Measurements from ENCODE around the gene ARHGAP21. TPM values are rescaled to one million over a fixed set of nuclear protein-coding genes. Genes with fewer than 3 reads are reported as not detected.

ARHGAP21 gene
- total and polyA plus RNA-seq, 12 donors = 23.0 to 52.3 (median 39.9) TPM

DNA sequence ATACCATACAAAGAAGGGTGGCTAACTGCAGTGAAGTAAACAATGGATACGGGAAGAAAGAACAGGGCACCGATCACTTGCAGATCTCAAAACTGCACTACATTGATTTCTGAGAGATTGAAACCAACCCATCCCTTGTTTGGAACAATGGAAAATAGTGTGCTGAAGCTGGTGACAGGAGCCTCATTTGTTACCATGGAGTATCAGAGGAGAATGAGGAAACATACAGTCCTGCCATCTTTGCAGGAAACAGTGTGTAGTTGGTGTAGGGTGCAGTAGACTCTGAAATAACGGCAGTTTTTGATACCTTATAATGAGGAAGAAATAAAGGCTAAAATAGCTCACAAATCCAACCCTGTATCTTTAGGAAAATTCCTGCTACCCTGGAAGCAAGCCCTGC is 118.5 kb downstream of the ARHGAP21 start:
- no peaks in the 10 kb centered on the region for H3K27me3 ChIP-seq
- WGBS, 2 donors = 90 to 93% methylated on average over 3 of the region's 3 CpGs

DNA sequence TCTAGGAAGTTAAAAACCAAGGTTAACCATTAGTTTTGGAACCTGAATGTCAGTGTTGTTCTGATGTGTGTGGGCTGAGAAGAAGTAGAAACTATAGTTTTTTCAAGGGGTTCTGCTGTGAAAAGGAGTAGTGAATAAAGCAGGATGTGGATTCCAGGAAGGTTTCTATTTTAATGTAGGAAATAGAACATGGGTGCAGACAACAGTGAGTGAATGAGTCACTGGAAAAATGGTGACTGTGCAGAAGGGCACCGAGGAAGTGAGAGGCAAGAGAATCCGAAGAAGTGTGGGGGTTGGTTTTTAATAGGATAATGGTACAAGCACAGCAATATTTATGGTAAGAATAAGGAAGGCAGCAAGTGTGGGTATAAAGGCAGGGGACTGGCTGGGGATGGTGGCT is 120.4 kb downstream of the ARHGAP21 start:
- WGBS, 2 donors = 56 to 62% methylated on average over 2 of the region's 2 CpGs
- H3K27me3 ChIP-seq = no peaks in the 10 kb centered on the region
- intact Hi-C loops (cut with DNase I) = no loop called here
- peaks cover 0 to 14% (median 0%) of the 10 kb centered on the region in 9 donors for H3K4me1 ChIP-seq
- no peaks in the 10 kb centered on the region for H3K9me3 ChIP-seq
- peak overlapping the region in 2 of 10 donors; percentile 34 to 59 for H3K27ac ChIP-seq
- TF ChIP-seq, protein P1, sequence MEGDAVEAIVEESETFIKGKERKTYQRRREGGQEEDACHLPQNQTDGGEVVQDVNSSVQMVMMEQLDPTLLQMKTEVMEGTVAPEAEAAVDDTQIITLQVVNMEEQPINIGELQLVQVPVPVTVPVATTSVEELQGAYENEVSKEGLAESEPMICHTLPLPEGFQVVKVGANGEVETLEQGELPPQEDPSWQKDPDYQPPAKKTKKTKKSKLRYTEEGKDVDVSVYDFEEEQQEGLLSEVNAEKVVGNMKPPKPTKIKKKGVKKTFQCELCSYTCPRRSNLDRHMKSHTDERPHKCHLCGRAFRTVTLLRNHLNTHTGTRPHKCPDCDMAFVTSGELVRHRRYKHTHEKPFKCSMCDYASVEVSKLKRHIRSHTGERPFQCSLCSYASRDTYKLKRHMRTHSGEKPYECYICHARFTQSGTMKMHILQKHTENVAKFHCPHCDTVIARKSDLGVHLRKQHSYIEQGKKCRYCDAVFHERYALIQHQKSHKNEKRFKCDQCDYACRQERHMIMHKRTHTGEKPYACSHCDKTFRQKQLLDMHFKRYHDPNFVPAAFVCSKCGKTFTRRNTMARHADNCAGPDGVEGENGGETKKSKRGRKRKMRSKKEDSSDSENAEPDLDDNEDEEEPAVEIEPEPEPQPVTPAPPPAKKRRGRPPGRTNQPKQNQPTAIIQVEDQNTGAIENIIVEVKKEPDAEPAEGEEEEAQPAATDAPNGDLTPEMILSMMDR (IDR thresholded peaks at IDR 0.05) = no peak
- peak in 1 of 8 donors; percentile 83 for ATAC-seq
- H3K4me3 ChIP-seq = no peak overlapping the region
- peaks cover 0 to 94% (median 51%) of the 10 kb centered on the region in 9 donors for H3K36me3 ChIP-seq
- no peak for DNase-seq

More for the DNA sequence above, 118.5 kb downstream of the ARHGAP21 start:
- intact Hi-C loops (cut with DNase I) = no loop called here
- Histone ChIP-seq H3K9me3 (no peaks in the 10 kb centered on the region), H3K4me3 (no peak overlapping the region), H3K27ac (no peak overlapping the region), H3K36me3 (peaks cover 0 to 82% (median 37%) of the 10 kb centered on the region in 9 donors), H3K4me1 (peaks cover 0 to 14% (median 0%) of the 10 kb centered on the region in 9 donors)
- ATAC-seq (no peak), DNase-seq (no peak)
- TF ChIP-seq, protein P1 (IDR thresholded peaks at IDR 0.05) = no peak

DNA sequence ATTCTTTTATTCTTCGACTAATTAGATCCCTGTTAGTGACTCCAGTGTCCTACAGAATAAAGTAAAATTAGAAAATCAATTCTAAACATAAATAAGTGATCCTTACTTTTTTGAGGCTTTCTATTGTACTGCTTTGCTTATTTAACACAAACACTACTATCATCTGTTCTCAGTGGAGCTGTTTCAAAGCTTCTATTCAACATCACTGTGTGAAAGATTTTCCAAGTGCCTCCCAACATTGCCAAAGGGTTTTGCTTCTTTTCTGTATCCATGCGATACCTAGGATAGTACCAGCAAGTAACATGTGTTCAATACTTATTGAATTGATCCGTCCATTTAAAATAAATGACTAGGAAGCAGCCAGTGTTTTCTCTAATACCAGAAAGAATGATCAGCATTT is 125.7 kb downstream of the ARHGAP21 start:
- H3K9me3 ChIP-seq = no peaks in the 10 kb centered on the region
- peaks cover 0 to 4% (median 0%) of the 10 kb centered on the region in 9 donors for H3K4me1 ChIP-seq
- no peaks in the 10 kb centered on the region for H3K27me3 ChIP-seq
- TF ChIP-seq, protein P1 (IDR thresholded peaks at IDR 0.05) = no peak
- peaks cover 0 to 100% (median 77%) of the 10 kb centered on the region in 9 donors for H3K36me3 ChIP-seq
- intact Hi-C loops (cut with DNase I) = no loop called here
- 98% methylated on average over 3 of the region's 3 CpGs for WGBS, 2 donors
- H3K27ac ChIP-seq = no peak overlapping the region
- DNase-seq (no peak), ATAC-seq (no peak)
- H3K4me3 ChIP-seq = no peak overlapping the region

- no peaks in the 10 kb centered on the region for H3K27me3 ChIP-seq
- no peaks in the 10 kb centered on the region for H3K9me3 ChIP-seq
- H3K27ac ChIP-seq = no peak overlapping the region
- H3K4me3 ChIP-seq = no peak overlapping the region
- TF ChIP-seq, protein P1 (IDR thresholded peaks at IDR 0.05) = no peak
- no peaks in the 10 kb centered on the region for H3K4me1 ChIP-seq
- no peak for ATAC-seq
- intact Hi-C loops (cut with DNase I) = no loop called here
- H3K36me3 ChIP-seq = peaks cover 0 to 100% (median 78%) of the 10 kb centered on the region in 9 donors
- no peak for DNase-seq
- 92 to 95% methylated on average over 7 of the region's 7 CpGs for WGBS, 2 donors
Measured at GRCh38 chr10:24597426-24597825, 126.3 kb downstream of the ARHGAP21 start.
